Activated CD4-positive, alpha-beta T cell treated with anti-CD3 and anti-CD28 coated beads, Interleukin-2, amount 50 U/mL, for 16 hours (primary cell): ENCODE results near the gene GLTP.
"Not testable (repeated sequence)": the region's sequence is repeated elsewhere in the genome, so short reads cannot be mapped to it uniquely, and the experiment has no call there.

ENCODE experiments used
- DNase-seq: peaks from one replicate; pipeline ENCODE4 v3.0.0-alpha.2; 2020

The GLTP gene, protein sequence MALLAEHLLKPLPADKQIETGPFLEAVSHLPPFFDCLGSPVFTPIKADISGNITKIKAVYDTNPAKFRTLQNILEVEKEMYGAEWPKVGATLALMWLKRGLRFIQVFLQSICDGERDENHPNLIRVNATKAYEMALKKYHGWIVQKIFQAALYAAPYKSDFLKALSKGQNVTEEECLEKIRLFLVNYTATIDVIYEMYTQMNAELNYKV

GRCh38 chr12:109880043-109880931 lies at the start of gene GLTP:
Gene GLTP (minus strand): TSS chr12:109880541. CDS start chr12:109880374, 167 bp downstream.
- peak; percentile 89 for DNase-seq

- DNase-seq = not testable (repeated sequence)
These were observed 49.0 kb upstream of the GLTP start for GRCh38 chr12:109929326-109929725.

GRCh38 chr12:109928058-109928656 lies 47.8 kb upstream of the GLTP start:
- no peak for DNase-seq

GRCh38 chr12:109927622-109928021 lies 47.3 kb upstream of the GLTP start:
- DNase-seq = peak; percentile 46

GRCh38 chr12:109926488-109927210 lies 46.3 kb upstream of the GLTP start:
- DNase-seq = no peak

- DNase-seq = no peak
These were observed 45.7 kb upstream of the GLTP start for GRCh38 chr12:109926016-109926415.

GRCh38 chr12:109925185-109925840 lies 45.0 kb upstream of the GLTP start:
- no peak for DNase-seq

- no peak for DNase-seq
These were observed 43.3 kb upstream of the GLTP start for GRCh38 chr12:109923481-109924245.

- DNase-seq = no peak
These were observed 42.7 kb upstream of the GLTP start for GRCh38 chr12:109923038-109923437.

DNA sequence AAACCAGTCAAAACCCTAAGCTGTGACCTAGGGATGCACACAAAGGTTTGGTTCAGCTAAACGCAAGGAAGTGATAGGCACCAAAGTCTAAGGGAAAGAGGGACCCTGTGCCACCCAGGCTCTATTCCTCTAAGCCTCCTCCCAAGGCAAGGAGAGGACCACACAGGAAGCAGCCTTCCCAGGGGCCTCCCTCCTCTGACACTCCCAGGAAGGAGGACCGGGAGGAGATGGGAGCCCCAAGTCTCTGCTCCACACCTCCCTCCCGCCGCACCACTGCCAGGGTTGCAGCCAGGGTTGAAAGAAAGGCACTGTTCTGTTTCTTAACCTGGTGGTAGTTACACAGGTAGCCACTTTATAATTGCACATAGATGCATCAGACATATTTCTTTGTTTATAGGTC lies 41.6 kb upstream of the GLTP start:
- no peak for DNase-seq

GRCh38 chr12:109920261-109920780 lies 40.0 kb upstream of the GLTP start:
- no peak for DNase-seq

- DNase-seq = no peak
These were observed 39.1 kb upstream of the GLTP start for GRCh38 chr12:109919456-109919855.

DNA sequence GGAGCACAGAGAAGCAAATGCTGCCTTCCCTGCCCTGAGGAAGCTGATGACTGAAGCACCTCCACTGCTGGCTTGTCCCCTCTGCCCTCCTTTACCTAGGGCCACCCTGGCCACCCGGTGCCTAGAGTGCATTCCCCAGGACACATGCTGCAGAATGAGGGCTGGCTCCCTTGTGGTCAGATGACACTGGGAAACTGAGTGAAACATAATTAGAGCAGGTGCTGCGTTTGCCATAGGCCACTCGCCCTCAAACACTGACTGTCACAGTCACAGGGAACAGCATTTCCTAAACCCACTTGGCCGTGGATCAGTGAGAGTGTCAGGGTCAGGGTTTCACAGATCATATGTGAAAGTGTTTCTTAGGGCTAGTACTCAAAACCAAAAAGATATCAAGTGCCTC lies 35.7 kb upstream of the GLTP start:
- no peak for DNase-seq

DNA sequence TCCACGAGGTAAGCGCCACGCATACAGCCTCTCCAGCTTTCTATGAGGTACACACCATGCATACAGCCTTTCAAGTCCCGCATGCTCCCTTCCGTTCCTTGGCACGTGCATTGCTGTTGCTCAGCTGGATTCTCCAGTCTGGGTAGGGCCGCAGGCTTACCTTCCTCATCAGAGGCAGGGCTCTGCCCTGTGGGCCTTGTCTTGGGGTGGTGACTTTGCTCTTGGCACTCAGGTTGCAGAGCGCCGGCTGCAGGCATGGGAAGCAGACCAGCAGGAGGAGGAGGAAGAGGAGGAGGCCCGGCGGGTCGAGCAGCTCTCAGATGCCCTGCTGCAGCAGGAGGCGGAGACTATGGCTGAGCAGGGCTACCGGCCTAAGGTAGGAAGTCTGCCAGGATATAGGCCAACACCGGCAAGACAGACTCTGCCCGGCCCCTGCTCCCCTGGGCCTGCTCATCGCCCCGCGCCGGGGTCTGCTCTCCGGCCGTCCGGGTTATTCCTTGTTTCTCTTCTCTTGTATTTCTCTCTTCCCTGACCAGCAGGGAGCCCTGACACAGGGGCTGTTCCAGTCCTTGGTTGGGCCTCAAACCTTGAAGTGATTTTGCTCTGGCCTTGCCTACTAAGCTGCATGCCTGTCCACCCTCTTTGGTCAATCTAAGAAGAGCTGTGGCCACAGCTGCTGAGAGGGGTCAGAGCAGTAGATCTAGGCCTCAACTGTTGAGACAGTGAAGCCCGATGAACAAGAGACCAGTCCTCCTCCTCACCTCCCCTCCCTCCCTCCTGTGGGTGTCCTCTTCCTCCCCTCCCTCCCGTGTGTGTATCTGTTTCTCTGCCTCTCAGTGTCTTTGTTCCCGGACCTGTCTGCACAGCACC lies 35.1 kb upstream of the GLTP start:
- no peak for DNase-seq

GRCh38 chr12:109914461-109914860 lies 34.1 kb upstream of the GLTP start:
- DNase-seq = no peak

GRCh38 chr12:109912855-109913321 lies 32.5 kb upstream of the GLTP start:
- DNase-seq = no peak

GRCh38 chr12:109910969-109911348 lies 30.6 kb upstream of the GLTP start:
- DNase-seq = peak; percentile 25

GRCh38 chr12:109910254-109910968 lies 30.1 kb upstream of the GLTP start:
- no peak for DNase-seq

- DNase-seq = no peak
These were observed 25.0 kb upstream of the GLTP start for GRCh38 chr12:109905301-109905700.
